ENCODE measurements around the gene SGCD. TPM values are rescaled to one million over a fixed set of nuclear protein-coding genes. Genes with fewer than 3 reads are reported as not detected.

The SGCD gene
- total RNA-seq, 6 experiments from 2014 or later, result 5.2 to 6.7 (median 6.4) TPM

GRCh38 chr5:156812959-156813358 is 486.0 kb downstream of the SGCD start:
- Mint-ChIP-seq H3K4me3 (no peak overlapping the region), H3K36me3 (ENCODE audit: low read depth) (no peaks in the 10 kb centered on the region), H3K4me1 (ENCODE audit: low read depth) (no peaks in the 10 kb centered on the region), H3K27me3 (ENCODE audit: insufficient read depth) (no peaks in the 10 kb centered on the region; the same call in 1 of the 2 replicates), H3K9me3 (peaks cover 8% of the 10 kb centered on the region), H3K27ac (no peak overlapping the region)
- TF ChIP-seq, protein P1, sequence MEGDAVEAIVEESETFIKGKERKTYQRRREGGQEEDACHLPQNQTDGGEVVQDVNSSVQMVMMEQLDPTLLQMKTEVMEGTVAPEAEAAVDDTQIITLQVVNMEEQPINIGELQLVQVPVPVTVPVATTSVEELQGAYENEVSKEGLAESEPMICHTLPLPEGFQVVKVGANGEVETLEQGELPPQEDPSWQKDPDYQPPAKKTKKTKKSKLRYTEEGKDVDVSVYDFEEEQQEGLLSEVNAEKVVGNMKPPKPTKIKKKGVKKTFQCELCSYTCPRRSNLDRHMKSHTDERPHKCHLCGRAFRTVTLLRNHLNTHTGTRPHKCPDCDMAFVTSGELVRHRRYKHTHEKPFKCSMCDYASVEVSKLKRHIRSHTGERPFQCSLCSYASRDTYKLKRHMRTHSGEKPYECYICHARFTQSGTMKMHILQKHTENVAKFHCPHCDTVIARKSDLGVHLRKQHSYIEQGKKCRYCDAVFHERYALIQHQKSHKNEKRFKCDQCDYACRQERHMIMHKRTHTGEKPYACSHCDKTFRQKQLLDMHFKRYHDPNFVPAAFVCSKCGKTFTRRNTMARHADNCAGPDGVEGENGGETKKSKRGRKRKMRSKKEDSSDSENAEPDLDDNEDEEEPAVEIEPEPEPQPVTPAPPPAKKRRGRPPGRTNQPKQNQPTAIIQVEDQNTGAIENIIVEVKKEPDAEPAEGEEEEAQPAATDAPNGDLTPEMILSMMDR (IDR thresholded peaks at IDR 0.05), result no peak
- DNase-seq, result no peak

DNA sequence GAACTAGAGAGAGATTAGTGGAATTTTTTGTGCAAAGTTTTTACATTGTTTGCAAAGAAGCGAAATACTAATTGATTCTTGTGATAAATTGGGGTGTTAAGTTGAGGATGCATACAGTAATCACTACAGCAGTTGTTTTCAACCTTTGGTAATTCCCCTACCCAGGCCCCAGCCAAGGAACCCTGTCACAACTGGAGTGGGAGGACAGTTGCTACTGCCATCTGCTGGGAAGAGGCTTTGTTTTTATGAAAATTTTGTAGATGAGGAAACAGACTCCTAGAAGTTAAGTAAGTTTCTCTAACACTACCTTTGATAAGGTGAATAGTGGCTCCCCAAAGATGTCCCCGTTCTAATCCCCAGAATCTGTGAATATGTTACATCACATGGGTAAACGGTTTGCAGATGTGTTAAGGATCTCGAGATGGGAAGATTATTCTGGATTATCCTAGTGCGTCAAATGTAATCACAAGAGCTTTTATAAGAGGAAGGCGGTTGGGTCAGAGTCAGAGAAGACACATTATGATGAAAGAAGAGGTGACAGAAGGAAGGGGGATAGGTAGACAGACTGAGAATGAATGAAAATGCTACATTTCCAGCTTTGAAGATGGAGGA is 489.1 kb downstream of the SGCD start:
- TF ChIP-seq, protein P1 (IDR thresholded peaks at IDR 0.05), result peak; percentile 65
- Mint-ChIP-seq H3K27me3 (ENCODE audit: insufficient read depth) (no peaks in the 10 kb centered on the region), H3K9me3 (peaks cover 1% of the 10 kb centered on the region), H3K4me3 (no peak overlapping the region), H3K36me3 (ENCODE audit: low read depth) (no peaks in the 10 kb centered on the region), H3K4me1 (ENCODE audit: low read depth) (no peaks in the 10 kb centered on the region), H3K27ac (no peak overlapping the region)
- DNase-seq, result peak; percentile 4
